ENCODE data around the gene PDE5A.

DNA sequence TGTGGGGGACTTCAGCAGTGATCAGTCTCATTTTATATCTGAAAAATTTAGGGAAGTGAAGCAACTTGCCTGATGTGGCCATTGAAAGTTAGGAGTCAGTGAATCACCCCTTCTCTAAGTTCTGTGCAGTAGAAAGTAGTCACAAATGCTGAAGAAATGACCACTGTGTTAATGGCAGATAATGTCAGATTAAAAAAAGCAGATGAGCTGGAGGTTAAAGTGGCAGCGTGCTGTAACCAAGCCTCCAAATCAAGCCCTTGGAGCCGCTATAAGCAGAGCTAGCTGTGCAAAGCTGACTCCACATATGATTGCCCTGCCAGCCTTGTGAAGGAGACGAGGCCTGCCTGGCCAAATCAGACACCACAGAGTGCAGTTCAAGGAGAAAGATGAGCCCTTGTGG lies 39.2 kb upstream of the PDE5A start:
- TF ChIP-seq EZH2 (IDR thresholded peaks at IDR 0.05; ENCODE audit: borderline replicate concordance, insufficient read depth, low read depth, low read length, poor library complexity, severe bottlenecking), result no peak
- TF ChIP-seq, protein P1, sequence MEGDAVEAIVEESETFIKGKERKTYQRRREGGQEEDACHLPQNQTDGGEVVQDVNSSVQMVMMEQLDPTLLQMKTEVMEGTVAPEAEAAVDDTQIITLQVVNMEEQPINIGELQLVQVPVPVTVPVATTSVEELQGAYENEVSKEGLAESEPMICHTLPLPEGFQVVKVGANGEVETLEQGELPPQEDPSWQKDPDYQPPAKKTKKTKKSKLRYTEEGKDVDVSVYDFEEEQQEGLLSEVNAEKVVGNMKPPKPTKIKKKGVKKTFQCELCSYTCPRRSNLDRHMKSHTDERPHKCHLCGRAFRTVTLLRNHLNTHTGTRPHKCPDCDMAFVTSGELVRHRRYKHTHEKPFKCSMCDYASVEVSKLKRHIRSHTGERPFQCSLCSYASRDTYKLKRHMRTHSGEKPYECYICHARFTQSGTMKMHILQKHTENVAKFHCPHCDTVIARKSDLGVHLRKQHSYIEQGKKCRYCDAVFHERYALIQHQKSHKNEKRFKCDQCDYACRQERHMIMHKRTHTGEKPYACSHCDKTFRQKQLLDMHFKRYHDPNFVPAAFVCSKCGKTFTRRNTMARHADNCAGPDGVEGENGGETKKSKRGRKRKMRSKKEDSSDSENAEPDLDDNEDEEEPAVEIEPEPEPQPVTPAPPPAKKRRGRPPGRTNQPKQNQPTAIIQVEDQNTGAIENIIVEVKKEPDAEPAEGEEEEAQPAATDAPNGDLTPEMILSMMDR (IDR thresholded peaks at IDR 0.05), result no peak
